DND-41 (cell line): ENCODE measurements around the gene NKX2-4.

Source experiments
- ATAC-seq: fragments of 200-7000 bp; cut with Tn5 transposase; 3 replicates; pipeline ENCODE4 v1.9.1; 2021; ENCODE audit warnings: low read depth; ENCODE audit not compliant: insufficient read depth
- DNase-seq: peaks from one replicate; pipeline ENCODE4 v3.0.0-alpha.2; 2020
- H2AFZ ChIP-seq: 2 replicates; pipeline ENCODE4 v1.6.0; 2012; ENCODE audit warnings: low read depth, low read length
- H3K27ac ChIP-seq: 2 replicates; pipeline ENCODE4 v1.5.1; 2012; ENCODE audit warnings: low read length, inconsistent platforms
- H3K27me3 ChIP-seq: fragments of 200-600 bp; sonication (generic); 2 replicates; pipeline ENCODE4 v1.6.0; 2012; ENCODE audit warnings: low read length, mild to moderate bottlenecking, inconsistent platforms; ENCODE audit not compliant: insufficient read depth, poor library complexity
- H3K36me3 ChIP-seq: 2 replicates; pipeline ENCODE4 v1.5.1; 2012; ENCODE audit warnings: low read length, inconsistent platforms; ENCODE audit not compliant: insufficient read depth
- H3K4me1 ChIP-seq: 2 replicates; pipeline ENCODE4 v1.5.1; 2012; ENCODE audit warnings: mild to moderate bottlenecking, low read length; ENCODE audit not compliant: insufficient read depth
- H3K4me2 ChIP-seq: 2 replicates; pipeline ENCODE4 v1.6.0; 2012; ENCODE audit warnings: mild to moderate bottlenecking, moderate library complexity, low read length, inconsistent platforms; ENCODE audit not compliant: insufficient read depth
- H3K4me3 ChIP-seq, 2 experiments: fragments of 200-600 bp in 1 of 2; shearing (Covaris generic) in 1 of 2; 2 replicates each; pipeline ENCODE4 v1.5.1; 2012 to 2016; ENCODE audit warnings: inconsistent platforms in 2 of 2, low read length in 2 of 2, mild to moderate bottlenecking in 2 of 2, low read depth in 1 of 2, moderate library complexity in 1 of 2
- H3K79me2 ChIP-seq: 2 replicates; pipeline ENCODE4 v1.6.0; 2012; ENCODE audit warnings: low read length, inconsistent platforms; ENCODE audit not compliant: insufficient read depth
- H3K9ac ChIP-seq: 2 replicates; pipeline ENCODE4 v1.6.0; 2012; ENCODE audit warnings: low read depth, mild to moderate bottlenecking, inconsistent platforms, low read length, moderate library complexity
- H3K9me3 ChIP-seq: 2 replicates; pipeline ENCODE4 v1.5.1; 2012; ENCODE audit warnings: low read length, moderate library complexity, mild to moderate bottlenecking, inconsistent platforms; ENCODE audit not compliant: insufficient read depth, severe bottlenecking
- H4K20me1 ChIP-seq: 2 replicates; pipeline ENCODE4 v1.6.0; 2012; ENCODE audit warnings: low read length; ENCODE audit not compliant: insufficient read depth
- EZH2 ChIP-seq: IDR thresholded peaks from 3 replicates; pipeline ENCODE4 v1.6.1; 2012; ENCODE audit warnings: borderline replicate concordance, low read depth, mild to moderate bottlenecking, moderate library complexity, low read length, inconsistent platforms; ENCODE audit not compliant: severe bottlenecking
- TF ChIP-seq, protein P1 (sequence below): IDR thresholded peaks from 2 replicates; pipeline ENCODE4 v1.5.1; 2012; ENCODE audit warnings: borderline replicate concordance, low read length, moderate library complexity, mild to moderate bottlenecking; ENCODE audit not compliant: poor library complexity, severe bottlenecking; ENCODE audit errors: extremely low read depth

Gene NKX2-4

DNA sequence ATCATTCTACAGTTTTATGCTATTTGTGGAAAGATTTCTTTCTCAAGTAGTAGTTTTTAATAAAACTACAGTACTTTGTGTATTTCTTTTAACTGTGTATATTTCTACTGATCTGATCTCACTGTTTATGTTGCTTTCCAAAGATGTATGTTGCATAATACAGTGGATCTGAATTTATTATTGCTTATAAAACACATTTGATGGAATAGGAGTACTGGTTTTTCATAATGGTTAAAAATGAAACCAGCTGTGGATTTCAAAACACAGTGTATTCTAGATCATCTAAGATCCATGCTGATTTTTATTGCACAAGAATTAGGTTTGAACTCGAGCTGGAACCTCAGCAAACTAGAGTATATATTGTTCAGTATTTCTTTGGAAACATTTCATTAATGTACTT is 8.0 kb downstream of the NKX2-4 start:
- H4K20me1 ChIP-seq, result no peaks in the 10 kb centered on the region; the same call in 1 of the 2 replicates
- no peak overlapping the region for H3K27ac ChIP-seq
- H3K9ac ChIP-seq, result no peak overlapping the region
- no peaks in the 10 kb centered on the region for H3K27me3 ChIP-seq
- DNase-seq (no peak), ATAC-seq (no peak)
- no peak overlapping the region for H3K4me2 ChIP-seq
- H3K36me3 ChIP-seq, result peaks cover 46% of the 10 kb centered on the region
- TF ChIP-seq, protein P1, sequence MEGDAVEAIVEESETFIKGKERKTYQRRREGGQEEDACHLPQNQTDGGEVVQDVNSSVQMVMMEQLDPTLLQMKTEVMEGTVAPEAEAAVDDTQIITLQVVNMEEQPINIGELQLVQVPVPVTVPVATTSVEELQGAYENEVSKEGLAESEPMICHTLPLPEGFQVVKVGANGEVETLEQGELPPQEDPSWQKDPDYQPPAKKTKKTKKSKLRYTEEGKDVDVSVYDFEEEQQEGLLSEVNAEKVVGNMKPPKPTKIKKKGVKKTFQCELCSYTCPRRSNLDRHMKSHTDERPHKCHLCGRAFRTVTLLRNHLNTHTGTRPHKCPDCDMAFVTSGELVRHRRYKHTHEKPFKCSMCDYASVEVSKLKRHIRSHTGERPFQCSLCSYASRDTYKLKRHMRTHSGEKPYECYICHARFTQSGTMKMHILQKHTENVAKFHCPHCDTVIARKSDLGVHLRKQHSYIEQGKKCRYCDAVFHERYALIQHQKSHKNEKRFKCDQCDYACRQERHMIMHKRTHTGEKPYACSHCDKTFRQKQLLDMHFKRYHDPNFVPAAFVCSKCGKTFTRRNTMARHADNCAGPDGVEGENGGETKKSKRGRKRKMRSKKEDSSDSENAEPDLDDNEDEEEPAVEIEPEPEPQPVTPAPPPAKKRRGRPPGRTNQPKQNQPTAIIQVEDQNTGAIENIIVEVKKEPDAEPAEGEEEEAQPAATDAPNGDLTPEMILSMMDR, result no peak
- no peak for TF ChIP-seq EZH2
- H3K9me3 ChIP-seq, result no peaks in the 10 kb centered on the region
- H2AFZ ChIP-seq, result no peak overlapping the region
- no peak overlapping the region for H3K4me3 ChIP-seq
- no peaks in the 10 kb centered on the region for H3K79me2 ChIP-seq
- H3K4me1 ChIP-seq, result no peaks in the 10 kb centered on the region

DNA sequence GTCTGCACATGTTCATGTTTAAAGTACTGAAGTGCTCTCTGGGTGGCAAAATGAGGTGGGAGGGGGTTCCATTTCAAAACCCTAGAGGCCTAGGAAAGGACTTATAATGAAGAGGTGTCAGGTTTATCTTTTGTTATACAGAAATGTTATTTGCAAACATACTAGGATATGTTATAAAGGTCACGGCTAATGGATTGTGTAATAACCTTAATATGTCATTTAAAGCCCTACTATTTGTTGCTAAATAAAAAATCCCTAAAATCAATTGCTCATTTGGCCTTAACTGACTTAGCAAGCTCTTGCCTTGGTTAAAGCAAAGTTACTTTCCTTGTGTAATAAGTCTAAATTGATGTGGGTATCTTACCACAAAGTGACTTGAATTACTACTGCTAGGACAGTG is 8.8 kb downstream of the NKX2-4 start:
- H3K9ac ChIP-seq, result no peak overlapping the region
- no peak for TF ChIP-seq EZH2
- TF ChIP-seq, protein P1, result no peak
- no peak overlapping the region for H3K27ac ChIP-seq
- H3K36me3 ChIP-seq, result peaks cover 54% of the 10 kb centered on the region
- H3K79me2 ChIP-seq, result no peaks in the 10 kb centered on the region
- no peak overlapping the region for H3K4me2 ChIP-seq
- no peak overlapping the region for H3K4me3 ChIP-seq
- H3K9me3 ChIP-seq, result no peaks in the 10 kb centered on the region
- H3K4me1 ChIP-seq, result no peaks in the 10 kb centered on the region
- no peaks in the 10 kb centered on the region; the same call in 1 of the 2 replicates for H4K20me1 ChIP-seq
- no peak overlapping the region for H2AFZ ChIP-seq
- ATAC-seq (no peak), DNase-seq (no peak)
- no peaks in the 10 kb centered on the region for H3K27me3 ChIP-seq

DNA sequence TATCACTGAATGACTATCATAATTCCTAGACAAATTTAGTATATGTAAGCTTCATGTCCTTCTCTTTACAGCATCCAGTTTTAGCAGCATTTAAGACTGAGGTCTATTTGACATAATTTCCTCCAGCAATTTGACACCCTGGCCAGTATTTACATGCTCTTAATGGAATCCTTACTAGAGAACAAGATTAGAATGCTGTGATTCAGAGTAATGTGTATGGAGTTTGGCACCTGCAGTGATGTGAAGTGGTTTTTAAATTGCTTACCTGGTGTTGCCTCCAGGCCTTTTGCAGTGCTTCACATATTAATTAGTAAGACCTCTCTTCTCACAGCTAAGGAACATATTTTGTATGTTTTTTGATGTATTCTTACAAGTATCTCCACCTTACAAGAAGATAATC is 9.8 kb downstream of the NKX2-4 start:
- TF ChIP-seq, protein P1, result no peak
- no peak for TF ChIP-seq EZH2
- H3K27me3 ChIP-seq, result no peaks in the 10 kb centered on the region
- no peak overlapping the region for H3K9ac ChIP-seq
- DNase-seq (no peak), ATAC-seq (no peak)
- no peak overlapping the region for H2AFZ ChIP-seq
- H3K79me2 ChIP-seq, result no peaks in the 10 kb centered on the region
- no peaks in the 10 kb centered on the region for H3K9me3 ChIP-seq
- peaks cover 65% of the 10 kb centered on the region for H3K36me3 ChIP-seq
- no peak overlapping the region for H3K4me3 ChIP-seq
- no peak overlapping the region for H3K27ac ChIP-seq
- H3K4me1 ChIP-seq, result no peaks in the 10 kb centered on the region
- no peak overlapping the region for H3K4me2 ChIP-seq
- H4K20me1 ChIP-seq, result no peaks in the 10 kb centered on the region; the same call in 1 of the 2 replicates

DNA sequence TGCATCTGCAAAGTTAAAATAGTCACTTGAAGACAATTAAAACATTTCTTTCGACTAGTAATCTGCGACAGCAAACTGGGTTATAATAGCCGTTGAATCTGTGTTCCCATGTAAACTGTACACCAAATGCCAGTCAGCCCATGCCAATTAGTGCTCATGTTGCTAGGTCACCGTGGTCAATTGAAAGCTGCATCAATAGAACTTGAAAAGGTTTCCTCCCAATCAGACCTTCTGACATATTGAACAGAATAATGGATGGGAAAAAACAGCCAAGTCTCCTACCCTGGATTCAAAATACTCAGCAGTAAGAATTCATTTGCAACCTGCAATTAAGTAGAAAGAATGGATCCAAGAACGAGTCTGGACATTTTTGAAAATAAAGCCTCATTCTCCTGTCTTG is 11.2 kb downstream of the NKX2-4 start:
- Histone ChIP-seq H3K4me1 (no peaks in the 10 kb centered on the region), H3K4me3 (no peak overlapping the region), H3K9me3 (no peaks in the 10 kb centered on the region), H3K4me2 (no peak overlapping the region), H3K36me3 (peaks cover 78% of the 10 kb centered on the region), H3K9ac (no peak overlapping the region), H3K27me3 (no peaks in the 10 kb centered on the region), H4K20me1 (peaks cover 2% of the 10 kb centered on the region; the same call in 1 of the 2 replicates), H3K27ac (no peak overlapping the region), H2AFZ (no peak overlapping the region), H3K79me2 (no peaks in the 10 kb centered on the region)
- ATAC-seq (no peak), DNase-seq (no peak)
- no peak for TF ChIP-seq EZH2
- TF ChIP-seq, protein P1, result no peak
